Panc1 (cell line): Measurements from ENCODE around the gene GNAT1.

ENCODE experiments used
- CTCF ChIP-seq: fragments of 450-650 bp; IDR thresholded peaks from 2 replicates; pipeline ENCODE4 v1.5.1; 2017; ENCODE audit warnings: mild to moderate bottlenecking
- POLR2AphosphoS5 ChIP-seq: IDR thresholded peaks from 2 replicates; pipeline ENCODE4 v1.6.1; 2012; ENCODE audit warnings: mild to moderate bottlenecking, low read depth, low read length, moderate library complexity
- REST ChIP-seq, 2 experiments: IDR thresholded peaks; 2 replicates each; pipeline ENCODE4 v1.6.1; 2011 to 2012; ENCODE audit warnings: low read depth in 2 of 2, control low read depth in 1 of 2, low read length in 1 of 2, mild to moderate bottlenecking in 1 of 2, moderate library complexity in 1 of 2; ENCODE audit not compliant: insufficient read depth in 1 of 2

- TF ChIP-seq CTCF (no peak), POLR2AphosphoS5 (no peak), REST (IDR thresholded peaks at IDR 0.05; ENCODE audit: insufficient read depth in 1 of 2, low read depth in 2 of 2, low read length in 1 of 2) (no peak)
Measured at GRCh38 chr3:50217681-50218080, 26.3 kb downstream of the GNAT1 start.
